Progenitor cell of endocrine pancreas (in vitro differentiated cells): ENCODE data around the gene ANXA9. TPM values are rescaled to one million over a fixed set of nuclear protein-coding genes. Genes with fewer than 3 reads are reported as not detected.

Experiments
- DNase-seq: peaks from one replicate; pipeline ENCODE4 v3.0.0; 2021; ENCODE audit warnings: low spot score; ENCODE audit not compliant: unreplicated experiment
- H3K27ac Mint-ChIP-seq: 2 replicates; pipeline ENCODE4 v1.8.0; 2021; ENCODE audit warnings: mild to moderate bottlenecking, moderate library complexity, mixed read lengths
- H3K27me3 Mint-ChIP-seq: 2 replicates; pipeline ENCODE4 v1.8.0; 2021; ENCODE audit warnings: mixed read lengths
- H3K36me3 Mint-ChIP-seq: 2 replicates; pipeline ENCODE4 v1.8.0; 2022; ENCODE audit warnings: mixed read lengths; ENCODE audit not compliant: insufficient read depth
- H3K4me1 Mint-ChIP-seq: 2 replicates; pipeline ENCODE4 v1.8.0; 2021; ENCODE audit warnings: low read depth, mixed read lengths
- H3K4me3 Mint-ChIP-seq: 2 replicates; pipeline ENCODE4 v1.8.0; 2021; ENCODE audit warnings: low read depth, mild to moderate bottlenecking, moderate library complexity, mixed read lengths
- H3K9me3 Mint-ChIP-seq: 2 replicates; pipeline ENCODE4 v1.8.0; 2021; ENCODE audit warnings: low read depth, mixed read lengths
- total RNA-seq: library from RNA; stranded (reverse); gene quantifications from 2 replicates; pipeline ENCODE4 v1.2.1, GENCODE V29; 2021
- TF ChIP-seq, protein P1 (sequence below): fragments of 200-600 bp; sonication (generic); IDR thresholded peaks from one replicate; pipeline ENCODE4 v1.5.0; 2021; ENCODE audit warnings: antibody characterized with exemption, mild to moderate bottlenecking; ENCODE audit not compliant: unreplicated experiment

The ANXA9 gene
- total RNA-seq, 1 donor from 2014 or later: 3.5 TPM

DNA sequence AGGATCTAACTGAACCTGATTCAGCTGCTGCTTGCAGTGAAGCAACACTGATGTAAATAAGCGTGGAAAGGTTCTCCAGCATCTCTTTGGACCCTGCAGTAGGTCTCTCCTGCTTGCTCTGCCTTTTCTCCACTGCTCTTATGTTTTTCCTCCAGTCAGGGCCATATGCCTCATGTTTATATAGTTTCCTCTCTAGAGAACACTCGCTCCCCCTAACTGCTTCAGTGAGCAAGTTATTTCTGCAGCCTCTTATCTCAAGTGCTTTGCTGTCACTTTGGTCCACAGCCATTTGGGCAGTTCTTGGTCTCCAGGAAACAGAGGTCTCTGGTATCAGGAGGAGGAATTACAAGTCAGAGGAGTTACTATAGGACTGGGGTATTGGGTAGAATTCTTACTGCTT lies 31.4 kb downstream of the ANXA9 start:
- no peaks in the 10 kb centered on the region for H3K9me3 Mint-ChIP-seq
- H3K27ac Mint-ChIP-seq: peak overlapping the region; percentile 59
- H3K4me3 Mint-ChIP-seq: no peak overlapping the region
- H3K27me3 Mint-ChIP-seq: no peaks in the 10 kb centered on the region
- TF ChIP-seq, protein P1, sequence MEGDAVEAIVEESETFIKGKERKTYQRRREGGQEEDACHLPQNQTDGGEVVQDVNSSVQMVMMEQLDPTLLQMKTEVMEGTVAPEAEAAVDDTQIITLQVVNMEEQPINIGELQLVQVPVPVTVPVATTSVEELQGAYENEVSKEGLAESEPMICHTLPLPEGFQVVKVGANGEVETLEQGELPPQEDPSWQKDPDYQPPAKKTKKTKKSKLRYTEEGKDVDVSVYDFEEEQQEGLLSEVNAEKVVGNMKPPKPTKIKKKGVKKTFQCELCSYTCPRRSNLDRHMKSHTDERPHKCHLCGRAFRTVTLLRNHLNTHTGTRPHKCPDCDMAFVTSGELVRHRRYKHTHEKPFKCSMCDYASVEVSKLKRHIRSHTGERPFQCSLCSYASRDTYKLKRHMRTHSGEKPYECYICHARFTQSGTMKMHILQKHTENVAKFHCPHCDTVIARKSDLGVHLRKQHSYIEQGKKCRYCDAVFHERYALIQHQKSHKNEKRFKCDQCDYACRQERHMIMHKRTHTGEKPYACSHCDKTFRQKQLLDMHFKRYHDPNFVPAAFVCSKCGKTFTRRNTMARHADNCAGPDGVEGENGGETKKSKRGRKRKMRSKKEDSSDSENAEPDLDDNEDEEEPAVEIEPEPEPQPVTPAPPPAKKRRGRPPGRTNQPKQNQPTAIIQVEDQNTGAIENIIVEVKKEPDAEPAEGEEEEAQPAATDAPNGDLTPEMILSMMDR: no peak
- H3K36me3 Mint-ChIP-seq: peaks cover 4% of the 10 kb centered on the region
- peaks cover 21% of the 10 kb centered on the region for H3K4me1 Mint-ChIP-seq
- no peak for DNase-seq

- TF ChIP-seq, protein P1: peak; percentile 61
- no peaks in the 10 kb centered on the region for H3K9me3 Mint-ChIP-seq
- peak; percentile 52 for DNase-seq
- H3K36me3 Mint-ChIP-seq: peaks cover 8% of the 10 kb centered on the region
- H3K27me3 Mint-ChIP-seq: no peaks in the 10 kb centered on the region
- H3K27ac Mint-ChIP-seq: peak overlapping the region; percentile 65
- H3K4me1 Mint-ChIP-seq: no peaks in the 10 kb centered on the region
- H3K4me3 Mint-ChIP-seq: no peak overlapping the region
These were observed 42.6 kb downstream of the ANXA9 start for GRCh38 chr1:151024540-151025146.

GRCh38 chr1:151026460-151026859 lies 44.4 kb downstream of the ANXA9 start:
- Mint-ChIP-seq H3K27ac (no peak overlapping the region), H3K4me3 (no peak overlapping the region), H3K27me3 (no peaks in the 10 kb centered on the region), H3K4me1 (no peaks in the 10 kb centered on the region), H3K36me3 (peaks cover 12% of the 10 kb centered on the region), H3K9me3 (no peaks in the 10 kb centered on the region)
- no peak for DNase-seq
- TF ChIP-seq, protein P1: no peak

GRCh38 chr1:151032164-151032563 lies 50.1 kb downstream of the ANXA9 start:
- H3K9me3 Mint-ChIP-seq: no peaks in the 10 kb centered on the region
- DNase-seq: no peak
- no peak overlapping the region for H3K4me3 Mint-ChIP-seq
- peaks cover 2% of the 10 kb centered on the region for H3K4me1 Mint-ChIP-seq
- peaks cover 27% of the 10 kb centered on the region for H3K36me3 Mint-ChIP-seq
- no peaks in the 10 kb centered on the region for H3K27me3 Mint-ChIP-seq
- no peak overlapping the region for H3K27ac Mint-ChIP-seq
- TF ChIP-seq, protein P1: no peak

- no peak for DNase-seq
- Mint-ChIP-seq H3K27ac (no peak overlapping the region), H3K27me3 (no peaks in the 10 kb centered on the region), H3K4me3 (no peak overlapping the region), H3K36me3 (peaks cover 19% of the 10 kb centered on the region), H3K9me3 (no peaks in the 10 kb centered on the region), H3K4me1 (peaks cover 2% of the 10 kb centered on the region)
- TF ChIP-seq, protein P1: no peak
These were observed 53.1 kb downstream of the ANXA9 start for GRCh38 chr1:151035167-151035566.
